Activated T-helper 2 cell treated with anti-CD3 and anti-CD28 coated beads, Interferon-gamma antibody, Interleukin-2, Interleukin-4, amounts not matched to agents 10 μg/mL and 5 μg/mL and 100 μg/mL, durations not matched to agents 14 hours and 24 hours and 36 hours (primary cell): ENCODE measurements around the gene CNOT6. TPM values are rescaled to one million over a fixed set of nuclear protein-coding genes. Genes with fewer than 3 reads are reported as not detected.

ENCODE experiments used
- DNase-seq: peaks from one replicate; pipeline ENCODE4 v3.0.0; 2021; ENCODE audit warnings: low spot score
- H3K27ac Mint-ChIP-seq: one replicate; pipeline ENCODE4 v1.8.0; 2021; ENCODE audit warnings: mixed read lengths
- H3K27me3 Mint-ChIP-seq: one replicate; pipeline ENCODE4 v1.8.0; 2021; ENCODE audit warnings: low read depth, mixed read lengths
- H3K36me3 Mint-ChIP-seq: one replicate; pipeline ENCODE4 v1.8.0; 2021; ENCODE audit warnings: low read depth, mixed read lengths
- H3K4me1 Mint-ChIP-seq: one replicate; pipeline ENCODE4 v1.8.0; 2021; ENCODE audit warnings: low read depth, mixed read lengths
- H3K4me3 Mint-ChIP-seq: one replicate; pipeline ENCODE4 v1.8.0; 2021; ENCODE audit warnings: low read depth, mild to moderate bottlenecking, moderate library complexity, mixed read lengths
- H3K9me3 Mint-ChIP-seq: one replicate; pipeline ENCODE4 v1.8.0; 2021; ENCODE audit warnings: mixed read lengths
- intact Hi-C: fragments of 100-400 bp; cut with micrococcal nuclease; formaldehyde crosslinking; loops from one replicate; pipeline ENCODE4 v1.15.1; 2023
- total RNA-seq: library from RNA; stranded (reverse); gene quantifications from 2 replicates; pipeline ENCODE4 v1.2.3, GENCODE V29; 2022

Gene CNOT6
- total RNA-seq, 1 donor from 2014 or later = 48.9 TPM

DNA sequence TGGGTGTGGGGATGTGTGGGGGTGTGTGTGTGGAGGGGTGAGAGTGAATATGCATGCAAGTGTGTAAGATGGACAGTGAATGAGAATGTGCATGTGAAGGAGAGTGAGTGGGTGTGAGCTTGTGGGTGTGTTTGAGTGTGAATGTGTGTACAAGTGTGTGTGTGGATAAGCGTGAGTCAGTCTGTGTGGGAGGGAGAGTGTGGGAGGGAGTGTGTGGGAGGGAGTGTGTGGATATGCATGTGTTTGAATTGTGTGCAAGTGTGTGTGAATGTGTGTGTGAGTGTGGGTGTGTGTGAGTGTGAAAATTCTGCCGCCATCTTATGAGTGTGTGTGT is 100.8 kb downstream of the CNOT6 start:
- no peak overlapping the region for H3K4me3 Mint-ChIP-seq
- no peak for DNase-seq
- no peaks in the 10 kb centered on the region for H3K4me1 Mint-ChIP-seq
- no peaks in the 10 kb centered on the region for H3K9me3 Mint-ChIP-seq
- intact Hi-C loops = no loop called here
- H3K27me3 Mint-ChIP-seq = peaks cover 18% of the 10 kb centered on the region
- no peak overlapping the region for H3K27ac Mint-ChIP-seq
- no peaks in the 10 kb centered on the region for H3K36me3 Mint-ChIP-seq

DNA sequence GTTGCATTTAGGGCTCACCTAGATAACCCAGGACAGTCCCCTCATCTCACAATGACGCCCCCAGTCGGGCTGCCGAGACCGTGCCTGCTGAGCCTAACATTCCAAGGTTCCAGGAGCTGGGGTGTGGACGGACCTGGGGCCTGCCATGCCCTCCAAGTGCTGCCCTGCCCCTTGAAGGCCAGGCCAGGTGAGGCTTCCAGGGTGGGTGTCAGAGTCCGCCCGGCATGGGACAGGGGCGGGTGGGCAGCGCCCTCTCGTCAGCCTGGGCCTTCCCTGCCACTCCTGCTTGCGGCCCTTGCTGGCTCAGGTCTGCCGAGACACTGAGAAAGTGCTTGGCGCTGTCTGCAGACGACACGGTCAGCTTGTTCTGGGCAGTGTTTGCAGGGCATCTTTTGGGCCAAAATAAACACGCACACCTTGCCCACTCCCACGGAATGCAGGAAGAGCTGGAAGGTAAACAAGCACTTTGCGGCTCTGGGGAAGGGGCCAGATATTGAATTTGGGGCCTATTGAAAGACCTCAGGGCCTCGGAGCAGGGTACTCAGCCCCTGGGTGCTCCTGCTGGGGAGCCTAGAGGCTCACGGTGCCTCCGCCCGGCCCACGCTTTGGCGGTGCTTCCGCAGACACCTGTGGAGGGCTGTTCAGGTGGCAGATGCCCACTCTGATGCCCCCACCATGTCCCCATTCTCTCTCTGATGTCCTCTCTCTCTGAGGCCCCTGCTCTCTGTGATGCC is 101.4 kb downstream of the CNOT6 start:
- no peak for DNase-seq
- Mint-ChIP-seq H3K27me3 (peaks cover 18% of the 10 kb centered on the region), H3K4me3 (no peak overlapping the region)

DNA sequence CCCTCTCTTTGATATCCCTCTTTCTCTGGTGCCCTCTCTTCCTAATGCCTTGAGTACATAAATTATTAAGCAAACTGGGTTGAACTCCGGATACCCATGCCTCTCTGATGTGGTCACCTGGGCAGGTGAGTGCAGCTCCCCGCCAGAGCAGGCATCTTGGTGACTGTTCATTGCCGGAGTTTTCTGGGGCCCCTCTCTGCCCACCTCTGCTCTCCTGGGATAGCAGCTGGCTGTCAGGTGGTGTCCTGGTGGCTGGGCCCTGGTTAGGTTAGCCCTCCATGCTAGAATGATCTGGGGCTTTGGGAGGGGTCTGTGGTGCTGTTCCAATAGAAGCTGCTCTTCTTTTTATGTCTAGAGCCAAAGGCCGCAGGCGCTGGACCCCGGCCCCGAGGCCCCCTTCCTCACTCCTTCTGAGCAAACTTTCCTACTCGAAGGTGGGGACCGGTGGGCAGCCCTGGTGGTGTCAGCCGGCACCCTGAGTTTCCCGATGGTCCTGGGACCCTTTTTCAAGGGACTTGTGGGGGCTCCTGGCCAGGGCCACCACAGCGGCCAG is 102.0 kb downstream of the CNOT6 start:
- Mint-ChIP-seq H3K9me3 (no peaks in the 10 kb centered on the region), H3K4me3 (no peak overlapping the region), H3K27me3 (peaks cover 18% of the 10 kb centered on the region), H3K4me1 (no peaks in the 10 kb centered on the region), H3K36me3 (no peaks in the 10 kb centered on the region), H3K27ac (no peak overlapping the region)
- intact Hi-C loops = no loop called here
- DNase-seq = no peak

More for the DNA sequence above, 101.4 kb downstream of the CNOT6 start:
- H3K36me3 Mint-ChIP-seq = no peaks in the 10 kb centered on the region
- no peaks in the 10 kb centered on the region for H3K9me3 Mint-ChIP-seq
- H3K27ac Mint-ChIP-seq = no peak overlapping the region
- H3K4me1 Mint-ChIP-seq = no peaks in the 10 kb centered on the region
- intact Hi-C loops = no loop called here

- intact Hi-C loops = no loop called here
- H3K4me3 Mint-ChIP-seq = no peak overlapping the region
- no peaks in the 10 kb centered on the region for H3K9me3 Mint-ChIP-seq
Observed at GRCh38 chr5:180596668-180597231, 102.6 kb downstream of the CNOT6 start.

GRCh38 chr5:180598316-180598701 is 104.1 kb downstream of the CNOT6 start:
- Mint-ChIP-seq H3K4me3 (no peak overlapping the region), H3K27me3 (peaks cover 4% of the 10 kb centered on the region), H3K9me3 (no peaks in the 10 kb centered on the region), H3K27ac (no peak overlapping the region), H3K4me1 (no peaks in the 10 kb centered on the region), H3K36me3 (no peaks in the 10 kb centered on the region)
- intact Hi-C loops = no loop called here
- no peak for DNase-seq

More at GRCh38 chr5:180596668-180597231, 102.6 kb downstream of the CNOT6 start:
- no peak for DNase-seq
- no peak overlapping the region for H3K27ac Mint-ChIP-seq
- H3K27me3 Mint-ChIP-seq = peaks cover 18% of the 10 kb centered on the region
- H3K4me1 Mint-ChIP-seq = no peaks in the 10 kb centered on the region
- no peaks in the 10 kb centered on the region for H3K36me3 Mint-ChIP-seq

- no peaks in the 10 kb centered on the region for H3K27me3 Mint-ChIP-seq
- H3K4me3 Mint-ChIP-seq = no peak overlapping the region
- intact Hi-C loops = no loop called here
- H3K27ac Mint-ChIP-seq = no peak overlapping the region
- H3K9me3 Mint-ChIP-seq = no peaks in the 10 kb centered on the region
- H3K4me1 Mint-ChIP-seq = no peaks in the 10 kb centered on the region
- H3K36me3 Mint-ChIP-seq = no peaks in the 10 kb centered on the region
- no peak for DNase-seq
Observed at GRCh38 chr5:180598797-180599589, 104.8 kb downstream of the CNOT6 start.

- intact Hi-C loops = no loop called here
- H3K9me3 Mint-ChIP-seq = no peaks in the 10 kb centered on the region
- H3K27me3 Mint-ChIP-seq = no peaks in the 10 kb centered on the region
- H3K4me1 Mint-ChIP-seq = no peaks in the 10 kb centered on the region
- no peak overlapping the region for H3K27ac Mint-ChIP-seq
- no peak overlapping the region for H3K4me3 Mint-ChIP-seq
- DNase-seq = no peak
- H3K36me3 Mint-ChIP-seq = no peaks in the 10 kb centered on the region
Observed at GRCh38 chr5:180599590-180599914, 105.4 kb downstream of the CNOT6 start.

DNA sequence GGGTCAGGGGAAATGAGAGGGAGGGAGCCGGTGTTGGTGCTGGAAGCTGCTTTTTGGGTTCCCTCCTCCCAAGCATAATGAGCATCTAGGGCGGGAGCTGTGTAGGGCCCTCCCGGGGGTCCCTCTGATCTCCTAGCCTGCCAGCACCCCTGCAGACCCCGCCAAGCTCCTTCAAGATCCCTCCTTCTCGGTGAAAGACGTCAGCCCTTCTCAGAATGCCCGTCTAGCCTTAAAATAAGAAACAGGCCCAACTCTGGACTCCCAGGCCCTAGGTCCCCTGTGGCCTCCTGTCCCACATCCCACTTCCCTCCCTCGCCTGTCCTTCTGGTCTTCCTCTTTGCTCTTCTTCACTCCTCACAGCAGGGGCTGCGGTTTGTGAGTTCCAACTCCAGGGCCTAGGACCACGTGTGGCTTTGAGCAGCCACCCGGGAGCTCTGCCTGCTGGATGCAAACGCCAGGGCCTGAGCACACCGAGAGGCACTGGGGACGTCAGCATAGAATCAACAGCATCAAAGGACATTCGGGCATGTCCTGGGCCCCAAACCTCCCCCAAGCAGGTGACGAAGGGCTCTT is 105.9 kb downstream of the CNOT6 start:
- Mint-ChIP-seq H3K4me1 (no peaks in the 10 kb centered on the region), H3K27me3 (no peaks in the 10 kb centered on the region), H3K9me3 (no peaks in the 10 kb centered on the region), H3K4me3 (no peak overlapping the region), H3K27ac (no peak overlapping the region), H3K36me3 (no peaks in the 10 kb centered on the region)
- DNase-seq = no peak
- intact Hi-C loops = loop anchor here (10.0 kb wide), 2 partner anchors 75 to 105 kb away; partner anchors contain the start of gene CNOT6

DNA sequence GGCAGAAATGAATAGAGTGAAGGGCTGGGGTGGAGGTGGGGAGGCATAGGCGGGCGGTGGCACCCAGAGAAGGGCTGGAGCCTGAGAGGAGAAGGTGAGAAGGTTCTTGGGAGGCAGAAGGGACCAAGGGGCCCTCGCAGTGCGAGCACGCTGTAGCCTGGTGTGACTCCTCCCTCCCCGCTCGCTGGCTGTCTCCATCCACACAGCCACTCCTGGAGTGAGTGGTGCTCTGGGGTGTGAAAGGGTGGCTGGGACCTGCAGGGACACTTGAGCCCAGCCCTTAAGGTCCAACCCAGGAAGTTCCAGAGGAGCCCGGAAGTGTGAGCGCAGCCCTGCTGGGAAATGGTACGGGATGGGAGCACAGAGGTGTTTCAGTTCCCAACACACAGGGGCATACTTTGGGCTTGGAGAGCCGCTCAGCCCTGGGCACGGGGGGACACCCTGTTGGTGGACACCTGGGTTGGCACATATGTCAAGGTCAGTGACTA is 106.4 kb downstream of the CNOT6 start:
- H3K9me3 Mint-ChIP-seq = no peaks in the 10 kb centered on the region
- H3K36me3 Mint-ChIP-seq = no peaks in the 10 kb centered on the region
- H3K4me3 Mint-ChIP-seq = no peak overlapping the region
- H3K27ac Mint-ChIP-seq = no peak overlapping the region
- no peaks in the 10 kb centered on the region for H3K4me1 Mint-ChIP-seq
- DNase-seq = no peak
- intact Hi-C loops = loop anchor here (10.0 kb wide), 2 partner anchors 76 to 106 kb away; partner anchors contain the start of gene CNOT6
- no peaks in the 10 kb centered on the region for H3K27me3 Mint-ChIP-seq

DNA sequence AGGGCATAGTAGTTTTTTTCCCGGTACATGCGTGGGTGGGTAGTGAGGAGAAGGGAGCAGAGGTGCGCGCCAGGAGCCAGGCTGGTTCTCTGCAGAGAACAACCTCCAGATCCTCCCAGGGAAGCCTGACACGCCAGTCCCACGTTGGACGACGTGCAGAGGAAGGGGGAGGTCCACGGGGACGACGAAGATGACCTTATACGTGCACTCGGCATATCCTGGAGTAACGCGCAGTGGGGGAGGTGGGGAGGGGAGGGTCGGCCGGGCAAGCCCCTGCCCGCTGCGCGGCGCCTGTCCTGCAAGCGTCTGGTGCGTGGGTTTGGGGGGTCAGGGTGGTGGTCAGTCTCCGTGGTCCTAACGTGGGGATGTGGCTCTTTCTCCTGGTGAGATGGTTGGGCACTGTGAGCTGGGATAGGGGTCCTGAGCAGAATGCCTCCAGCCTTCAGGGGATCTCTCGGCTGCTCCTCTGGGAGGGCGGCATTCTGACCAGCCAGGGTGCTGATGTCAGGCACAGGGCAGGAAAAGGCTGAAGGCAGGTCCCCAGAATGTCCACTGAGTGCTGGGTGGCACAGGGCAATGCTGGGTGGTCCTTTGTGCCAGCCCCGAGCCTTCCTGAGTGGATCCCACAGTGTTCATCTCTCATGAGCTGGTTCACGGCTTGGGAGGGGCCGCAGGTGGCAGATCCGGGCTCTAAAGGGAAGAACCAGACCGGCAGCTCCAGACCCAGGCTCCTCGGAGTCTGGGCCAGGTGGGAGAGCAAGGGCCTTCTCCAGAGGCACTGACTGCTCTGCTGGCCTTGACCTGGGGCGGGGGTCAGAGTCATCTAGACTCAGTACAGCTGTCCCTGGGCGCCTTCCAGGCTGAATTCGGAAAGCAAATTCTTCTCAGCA is 107.7 kb downstream of the CNOT6 start:
- Mint-ChIP-seq H3K4me1 (no peaks in the 10 kb centered on the region), H3K27me3 (no peaks in the 10 kb centered on the region), H3K9me3 (no peaks in the 10 kb centered on the region), H3K36me3 (no peaks in the 10 kb centered on the region), H3K4me3 (no peak overlapping the region), H3K27ac (no peak overlapping the region)
- no peak for DNase-seq
- intact Hi-C loops = loop anchor here (10.0 kb wide), 2 partner anchors 77 to 107 kb away; partner anchors contain the start of gene CNOT6

DNA sequence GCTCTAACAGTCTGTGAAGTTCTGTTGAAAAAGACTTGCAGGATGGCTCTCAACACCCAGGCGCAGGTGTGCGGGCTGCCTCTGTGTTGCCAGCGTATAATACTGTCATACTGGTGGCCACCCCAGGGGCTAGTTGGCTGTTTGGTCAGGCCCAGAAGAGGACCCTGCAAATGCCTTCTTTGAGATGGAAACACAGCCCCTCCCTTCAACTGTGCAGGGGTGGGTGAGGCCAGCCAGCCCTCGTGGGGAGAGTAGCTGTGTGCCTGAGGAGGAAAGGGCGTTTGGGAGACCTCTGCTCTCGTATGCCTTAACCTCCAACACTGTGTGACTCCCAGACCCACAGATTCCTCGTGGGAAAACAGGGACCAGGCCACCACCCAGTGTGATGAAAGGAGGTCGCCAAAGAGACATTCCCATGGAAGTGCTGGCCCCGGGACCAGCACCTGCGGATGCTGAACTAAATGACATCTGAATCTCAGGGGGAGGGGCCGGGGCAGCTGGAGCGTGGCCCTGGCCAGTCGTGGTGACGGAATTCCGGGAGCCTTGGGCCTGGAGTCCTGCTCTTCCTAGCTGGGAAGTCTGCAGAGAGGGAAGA is 108.4 kb downstream of the CNOT6 start:
- intact Hi-C loops = loop anchor here (10.0 kb wide), 2 partner anchors 78 to 108 kb away; partner anchors contain the start of gene CNOT6
- H3K36me3 Mint-ChIP-seq = no peaks in the 10 kb centered on the region
- no peaks in the 10 kb centered on the region for H3K27me3 Mint-ChIP-seq
- H3K4me1 Mint-ChIP-seq = no peaks in the 10 kb centered on the region
- DNase-seq = no peak
- H3K27ac Mint-ChIP-seq = no peak overlapping the region
- H3K9me3 Mint-ChIP-seq = no peaks in the 10 kb centered on the region
- no peak overlapping the region for H3K4me3 Mint-ChIP-seq
